HepG2 (cell line): ENCODE results near the gene ASB3. TPM values are rescaled to one million over a fixed set of nuclear protein-coding genes. Genes with fewer than 3 reads are reported as not detected.

ENCODE experiments used
- CREB3 ChIP-seq: sonication (generic); formaldehyde crosslinking; IDR thresholded peaks from 2 replicates; pipeline ENCODE4 v1.5.0; 2020; ENCODE audit warnings: missing genetic modification reagents
- MLXIP ChIP-seq: sonication (generic); formaldehyde crosslinking; IDR thresholded peaks from 2 replicates; pipeline ENCODE4 v1.9.0; 2021; ENCODE audit warnings: missing genetic modification reagents, borderline replicate concordance
- PRDM15 ChIP-seq: sonication (generic); formaldehyde crosslinking; IDR thresholded peaks from 2 replicates; pipeline ENCODE4 v1.4.0; 2020; ENCODE audit warnings: missing genetic modification reagents
- SMARCE1 ChIP-seq: fragments of 450-650 bp; IDR thresholded peaks from 2 replicates; pipeline ENCODE4 v1.6.1; 2017; ENCODE audit warnings: borderline replicate concordance
- THRA ChIP-seq: sonication (generic); formaldehyde crosslinking; IDR thresholded peaks from 2 replicates; pipeline ENCODE4 v1.4.0; 2020; ENCODE audit warnings: missing genetic modification reagents, borderline replicate concordance
- U2AF1 ChIP-seq: fragments of 200-400 bp; formaldehyde crosslinking; optimal IDR thresholded peaks from 2 replicates; pipeline ENCODE3; 2017; ENCODE audit warnings: mild to moderate bottlenecking, low read depth, low read length
- ZBTB34 ChIP-seq: sonication (generic); formaldehyde crosslinking; IDR thresholded peaks from 2 replicates; pipeline ENCODE4 v1.8.0; 2022; ENCODE audit warnings: mild to moderate bottlenecking, missing genetic modification reagents
- ZFP90 ChIP-seq: sonication (generic); formaldehyde crosslinking; IDR thresholded peaks from 2 replicates; pipeline ENCODE4 v1.8.0; 2022; ENCODE audit warnings: missing genetic modification reagents, mild to moderate bottlenecking, inconsistent platforms, borderline replicate concordance
- ZNF10 ChIP-seq: sonication (generic); formaldehyde crosslinking; IDR thresholded peaks from 2 replicates; pipeline ENCODE4 v1.4.0; 2020; ENCODE audit warnings: mild to moderate bottlenecking, low read depth, missing genetic modification reagents, borderline replicate concordance
- ZNF160 ChIP-seq: sonication (generic); formaldehyde crosslinking; IDR thresholded peaks from 2 replicates; pipeline ENCODE4 v1.8.0; 2022; ENCODE audit warnings: mild to moderate bottlenecking, inconsistent platforms, missing genetic modification reagents
- ZNF235 ChIP-seq: sonication (generic); formaldehyde crosslinking; IDR thresholded peaks from 2 replicates; pipeline ENCODE4 v1.8.1; 2023; ENCODE audit warnings: mild to moderate bottlenecking, missing genetic modification reagents, borderline replicate concordance
- ZNF282 ChIP-seq: fragments of 450-650 bp; IDR thresholded peaks from 2 replicates; pipeline ENCODE4 v1.6.1; 2018; ENCODE audit not compliant: partially characterized antibody
- ZNF34 ChIP-seq: sonication (generic); formaldehyde crosslinking; IDR thresholded peaks from 2 replicates; pipeline ENCODE4 v1.4.0; 2020; ENCODE audit warnings: mild to moderate bottlenecking, missing genetic modification reagents, borderline replicate concordance
- ZNF577 ChIP-seq: sonication (generic); formaldehyde crosslinking; IDR thresholded peaks from 2 replicates; pipeline ENCODE4 v1.4.0; 2020; ENCODE audit warnings: mild to moderate bottlenecking, low read depth, missing genetic modification reagents, borderline replicate concordance
- ZNF737 ChIP-seq: sonication (generic); formaldehyde crosslinking; IDR thresholded peaks from 2 replicates; pipeline ENCODE4 v1.5.0; 2020; ENCODE audit warnings: missing genetic modification reagents, mild to moderate bottlenecking, borderline replicate concordance
- ZNF878 ChIP-seq: sonication (generic); formaldehyde crosslinking; IDR thresholded peaks from 2 replicates; pipeline ENCODE4 v1.8.1; 2023; ENCODE audit warnings: mild to moderate bottlenecking, missing genetic modification reagents, moderate library complexity
- ZSCAN12 ChIP-seq: sonication (generic); formaldehyde crosslinking; IDR thresholded peaks from 2 replicates; pipeline ENCODE4 v1.9.0; 2021; ENCODE audit warnings: mild to moderate bottlenecking, missing genetic modification reagents
- polyA plus RNA-seq, 8 experiments: library from polyadenylated mRNA; depleted of rRNA in 3 of 8; stranded (reverse) in 7 of 8; unstranded in 1 of 8; fragments of >200 nt; fragmentation: Illumina TruSeq in 4 of 8; extraction: Trizol in 4 of 8; gene quantifications; 2 replicates each; pipeline versions ENCODE4 v1.2.1 to v1.2.3, GENCODE V29; 2011 to 2016; ENCODE audit warnings: low read depth in 4 of 8, missing spikeins in 1 of 8, mixed read lengths in 1 of 8; ENCODE audit not compliant: insufficient read depth in 1 of 8
- total RNA-seq, 5 experiments: library from RNA; depleted of rRNA; stranded (reverse); fragments of >200 nt; fragmentation: Illumina TruSeq; extraction: Trizol; gene quantifications; 2 replicates each; pipeline ENCODE4 v1.2.3, GENCODE V29; 2016; ENCODE audit warnings: low read depth in 1 of 5

The ASB3 gene
- total and polyA plus RNA-seq, 2 of the 13 experiments (the other 11 are each of a cell fraction or from before 2014, with no cell fraction given) = 40.1 to 41.8 TPM

GRCh38 chr2:53826587-53827397 is 40.0 kb upstream of the ASB3 start (continued):
- no peak for TF ChIP-seq PRDM15 (CRISPR knock-in tag)
- no peak for TF ChIP-seq ZNF737 (CRISPR knock-in tag)
- TF ChIP-seq ZSCAN12 (CRISPR knock-in tag) = no peak
- peak; percentile 60; the same call in 1 of the 2 replicates for TF ChIP-seq ZNF160 (CRISPR knock-in tag)
- peak; percentile 87; the same call in 1 of the 2 replicates for TF ChIP-seq ZNF878 (CRISPR knock-in tag)
- no peak for TF ChIP-seq ZNF235 (CRISPR knock-in tag)
- TF ChIP-seq ZNF282 = no peak
- peak; percentile 76; the same call in 1 of the 2 replicates for TF ChIP-seq ZNF34 (CRISPR knock-in tag)
- no peak for TF ChIP-seq ZNF10 (CRISPR knock-in tag)
- TF ChIP-seq U2AF1 = no peak
- peak; percentile 70; the same call in 1 of the 2 replicates for TF ChIP-seq MLXIP
- TF ChIP-seq THRA = peak; percentile 94
- no peak for TF ChIP-seq SMARCE1
- TF ChIP-seq ZNF577 (CRISPR knock-in tag) = no peak
- peak; percentile 82; the same call in 1 of the 2 replicates for TF ChIP-seq ZBTB34 (CRISPR knock-in tag)
- no peak for TF ChIP-seq CREB3
- no peak for TF ChIP-seq ZFP90 (CRISPR knock-in tag)
